Small intestine (tissue), 7 donors: ENCODE results near the gene KNSTRN. TPM values are rescaled to one million over a fixed set of nuclear protein-coding genes. Genes with fewer than 3 reads are reported as not detected.

Experiments used
- DNase-seq, 2 donors: peaks; one replicate each; pipeline versions ENCODE4 v3.0.0 to v3.0.0-alpha.2; 2013
- FAIRE-seq: peaks from 2 replicates; lab custom pipeline; 2012; peaks lifted over from hg19 to GRCh38; lab: Jason Lieb, UNC
- H3K27ac ChIP-seq, 3 donors: one replicate each; pipeline ENCODE4 v1.5.1; 2013; ENCODE audit warnings: low read length in 2 of 3, mild to moderate bottlenecking in 2 of 3, control low read depth in 1 of 3, inconsistent platforms in 1 of 3, low read depth in 1 of 3, moderate library complexity in 1 of 3
- H3K27me3 ChIP-seq, 3 donors: one replicate each; pipeline ENCODE4 v1.6.1; 2013; ENCODE audit warnings: low read length in 3 of 3, inconsistent platforms in 1 of 3; ENCODE audit not compliant: control insufficient read depth in 3 of 3, insufficient read depth in 3 of 3
- H3K36me3 ChIP-seq, 3 donors: one replicate each; pipeline ENCODE4 v1.6.1; 2013; ENCODE audit warnings: low read length in 3 of 3, inconsistent platforms in 1 of 3, low read depth in 1 of 3, mild to moderate bottlenecking in 1 of 3, moderate library complexity in 1 of 3; ENCODE audit not compliant: control insufficient read depth in 3 of 3, insufficient read depth in 2 of 3
- H3K4me1 ChIP-seq, 3 donors: one replicate each; pipeline ENCODE4 v1.6.1; 2013; ENCODE audit warnings: low read length in 2 of 3, inconsistent platforms in 1 of 3, low read depth in 1 of 3, mild to moderate bottlenecking in 1 of 3, moderate library complexity in 1 of 3; ENCODE audit not compliant: control insufficient read depth in 3 of 3, insufficient read depth in 2 of 3
- H3K4me3 ChIP-seq, 3 donors: one replicate each; pipeline ENCODE4 v1.5.1; 2013; ENCODE audit warnings: low read length in 3 of 3, control low read depth in 1 of 3, inconsistent platforms in 1 of 3, low read depth in 1 of 3, mild to moderate bottlenecking in 1 of 3, moderate library complexity in 1 of 3
- H3K9me3 ChIP-seq, 2 donors: one replicate each; pipeline ENCODE4 v1.6.1; 2013; ENCODE audit warnings: low read depth in 1 of 2, low read length in 1 of 2; ENCODE audit not compliant: control insufficient read depth in 2 of 2, insufficient read depth in 1 of 2
- WGBS, 3 donors: extraction: QIAGEN DNeasy Blood & Tissue Kit; methylation state at CpG; one replicate each; pipeline ENCODE4 v1.1.7; 2013; 5-methylcytosine and 5-hydroxymethylcytosine counted together
- polyA plus RNA-seq, 4 donors: library from polyadenylated mRNA; stranded (reverse) in 3 of 4; unstranded in 1 of 4; fragments of 200-250 nt in 3 of 4; fragments of 120-200 nt in 1 of 4; gene quantifications; one replicate each; pipeline versions ENCODE4 v1.2.1 to v1.2.3, GENCODE V29; 2013
- donor health status: healthy with polysubstance abuse.
- donor health status: control.
- donor health status: control.
- donor health status: Bipolar disorder and iron deficiency.
- donor health status: healthy.

Gene KNSTRN
- polyA plus RNA-seq, 4 donors, result 4.1 to 24.3 (median 12.9) TPM

DNA sequence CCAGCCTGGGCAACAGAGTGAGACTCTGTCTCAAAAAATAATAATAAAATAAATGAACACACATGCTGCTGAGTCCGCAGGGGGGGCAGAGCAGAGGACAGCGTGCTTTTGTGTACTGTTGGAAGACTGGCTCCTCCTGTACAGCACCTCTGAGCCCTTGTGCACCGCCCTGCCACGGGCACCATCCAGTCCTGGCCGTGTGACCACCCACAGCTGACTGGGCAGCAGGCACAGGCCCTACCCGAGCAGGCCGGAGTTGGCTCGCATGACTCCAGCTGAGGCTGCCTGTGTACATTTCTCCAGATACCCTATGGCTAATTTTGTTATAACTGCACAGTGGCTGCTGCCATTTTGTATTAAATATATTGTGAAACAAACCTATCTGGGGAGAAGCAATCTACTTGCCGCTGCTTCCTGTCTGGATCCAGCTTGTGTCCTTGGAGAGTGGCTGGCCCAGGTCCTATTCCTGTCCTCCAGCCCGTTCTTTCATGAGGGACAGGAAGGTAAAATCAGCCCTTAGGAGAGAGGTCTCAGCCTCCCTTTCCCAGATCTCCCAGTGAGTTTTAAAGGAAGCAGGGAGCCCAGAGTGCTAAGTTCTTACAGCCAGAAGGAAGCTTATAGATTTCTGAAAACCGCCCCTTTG, 37.7 kb downstream of the KNSTRN start:
- WGBS, 3 donors, result 49 to 77% (median 55%) methylated on average over 11 of the region's 11 CpGs
- DNase-seq (peak in 1 of 2 donors; percentile 30), FAIRE-seq (no peak)
- H3K9me3 ChIP-seq, result no peaks in the 10 kb centered on the region
- peaks cover 0 to 4% (median 0%) of the 10 kb centered on the region in 3 donors for H3K27me3 ChIP-seq
- H3K27ac ChIP-seq, result peak overlapping the region in 1 of 3 donors; percentile 66
- peaks cover 0 to 29% (median 2%) of the 10 kb centered on the region in 3 donors for H3K36me3 ChIP-seq
- H3K4me1 ChIP-seq, result peaks cover 0 to 4% (median 0%) of the 10 kb centered on the region in 3 donors
- H3K4me3 ChIP-seq, result no peak overlapping the region

DNA sequence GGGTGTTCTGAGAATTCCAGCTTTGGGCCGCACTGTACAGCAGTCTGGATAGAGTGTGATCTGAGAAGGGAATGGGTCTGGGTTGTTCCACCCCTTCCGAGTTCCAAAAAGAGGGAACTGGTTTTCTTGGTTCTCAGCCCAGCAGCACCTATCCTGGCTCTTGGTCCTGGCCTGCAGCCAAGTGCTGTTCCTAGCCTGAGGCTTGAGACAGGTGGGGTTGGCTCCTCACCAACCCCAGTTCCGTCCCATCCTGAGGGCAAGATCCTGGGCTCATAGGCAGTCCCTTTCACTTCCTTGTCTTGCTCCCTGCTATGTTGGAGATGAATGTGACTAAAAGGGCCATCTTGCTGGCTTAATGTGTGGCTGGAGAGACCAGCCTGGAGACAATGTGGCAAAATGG, 38.3 kb downstream of the KNSTRN start:
- peak in 1 of 2 donors; percentile 90 for DNase-seq
- 8 to 53% (median 33%) methylated on average over 3 of the region's 3 CpGs for WGBS, 3 donors
- H3K27ac ChIP-seq, result peak overlapping the region in 1 of 3 donors; percentile 66

DNA sequence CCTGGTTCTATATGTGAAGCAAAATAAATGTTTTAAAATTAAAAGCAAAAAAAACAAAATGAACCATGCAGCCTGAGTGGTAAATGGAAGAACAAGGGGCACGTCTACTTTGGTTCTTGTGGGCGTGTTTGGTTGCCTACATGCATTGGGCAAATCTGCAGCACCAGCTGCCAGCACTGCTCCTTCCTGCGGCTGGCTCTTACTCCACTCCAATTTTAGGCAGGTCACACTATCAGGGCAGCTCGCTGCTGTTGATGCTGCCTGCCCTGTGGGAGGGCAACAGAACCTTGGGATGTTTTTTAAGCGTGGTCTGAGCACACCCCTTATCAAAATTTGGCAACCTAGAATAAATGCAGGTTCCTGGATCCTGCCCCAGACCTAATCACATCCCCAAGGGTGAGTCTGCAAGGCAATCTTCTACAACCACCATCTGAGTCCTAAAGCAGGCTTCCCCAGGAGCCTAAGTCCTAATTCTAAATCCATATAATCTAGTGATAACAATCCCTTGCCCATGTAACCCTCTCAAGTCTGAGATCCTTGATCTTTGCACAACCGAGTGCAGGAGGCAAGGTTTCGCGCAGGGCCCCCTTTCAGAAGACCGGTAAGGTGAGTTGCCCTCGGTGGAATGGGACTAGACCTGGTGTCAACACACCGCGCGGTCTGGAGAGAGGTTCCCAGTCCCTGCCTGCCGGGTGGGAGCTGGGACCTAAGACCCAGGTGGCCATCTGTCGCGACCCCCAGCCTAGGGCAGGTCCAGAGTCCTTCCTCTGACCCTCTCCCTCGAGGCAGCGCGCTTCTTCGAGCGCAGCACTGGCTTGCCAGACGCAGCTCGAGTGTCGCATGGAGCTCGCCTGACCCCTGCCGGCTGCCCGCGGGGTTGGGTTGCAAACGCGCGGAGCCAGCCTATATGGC, 39.0 kb downstream of the KNSTRN start:
- WGBS, 3 donors, result 5 to 12% (median 9%) methylated on average over 31 of the region's 31 CpGs
- Histone ChIP-seq H3K4me1 (peaks cover 0 to 4% (median 0%) of the 10 kb centered on the region in 3 donors), H3K36me3 (peaks cover 0 to 21% (median 0%) of the 10 kb centered on the region in 3 donors), H3K27me3 (peaks cover 0 to 4% (median 0%) of the 10 kb centered on the region in 3 donors), H3K4me3 (no peak overlapping the region), H3K9me3 (no peaks in the 10 kb centered on the region), H3K27ac (peak overlapping the region in 1 of 3 donors; percentile 66)
- FAIRE-seq, result no peak
- peak; percentile 73 to 87 for DNase-seq

More for the DNA sequence above, 38.3 kb downstream of the KNSTRN start:
- no peak overlapping the region for H3K4me3 ChIP-seq
- H3K9me3 ChIP-seq, result no peaks in the 10 kb centered on the region
- peaks cover 0 to 4% (median 0%) of the 10 kb centered on the region in 3 donors for H3K27me3 ChIP-seq
- H3K36me3 ChIP-seq, result peaks cover 0 to 28% (median 0%) of the 10 kb centered on the region in 3 donors
- peaks cover 0 to 4% (median 0%) of the 10 kb centered on the region in 3 donors for H3K4me1 ChIP-seq
- no peak for FAIRE-seq

DNA sequence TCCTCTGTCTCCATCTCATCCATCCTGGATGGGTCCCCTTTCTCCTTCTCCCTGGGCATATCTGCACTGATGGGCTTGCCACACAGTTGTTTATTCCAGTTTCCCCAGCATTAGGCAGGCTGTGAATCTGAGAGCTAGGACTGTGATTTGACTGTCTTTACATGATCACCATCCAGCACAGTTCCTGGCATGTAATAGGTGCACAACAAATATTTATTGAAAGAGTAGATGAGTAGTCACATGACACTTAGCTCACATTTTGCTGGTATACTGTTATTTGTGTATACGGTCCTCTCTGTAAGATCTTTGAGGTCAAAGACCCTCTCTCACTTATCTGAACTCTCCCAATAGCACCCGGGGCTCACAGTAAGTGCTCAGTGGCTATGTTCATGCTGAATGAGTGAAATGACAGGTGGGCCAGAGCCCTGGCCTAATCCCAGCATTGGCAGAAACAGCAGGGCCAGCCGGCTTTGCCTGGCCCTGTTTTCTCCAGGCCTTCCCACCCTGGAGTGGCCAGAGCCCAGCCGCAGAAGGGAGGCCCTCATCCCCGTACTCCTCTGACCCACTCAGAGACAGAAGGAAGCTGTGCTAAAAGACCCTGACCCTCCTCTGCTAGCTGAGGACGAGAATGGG, 42.1 kb downstream of the KNSTRN start:
- H3K9me3 ChIP-seq, result no peaks in the 10 kb centered on the region
- FAIRE-seq (no peak), DNase-seq (no peak)
- H3K27me3 ChIP-seq, result peaks cover 0 to 4% (median 0%) of the 10 kb centered on the region in 3 donors
- H3K4me1 ChIP-seq, result peaks cover 0 to 4% (median 0%) of the 10 kb centered on the region in 3 donors
- no peak overlapping the region for H3K27ac ChIP-seq
- 85 to 89% (median 88%) methylated on average over 6 of the region's 6 CpGs for WGBS, 3 donors
- no peak overlapping the region for H3K4me3 ChIP-seq
- peaks cover 0 to 10% (median 0%) of the 10 kb centered on the region in 3 donors for H3K36me3 ChIP-seq

DNA sequence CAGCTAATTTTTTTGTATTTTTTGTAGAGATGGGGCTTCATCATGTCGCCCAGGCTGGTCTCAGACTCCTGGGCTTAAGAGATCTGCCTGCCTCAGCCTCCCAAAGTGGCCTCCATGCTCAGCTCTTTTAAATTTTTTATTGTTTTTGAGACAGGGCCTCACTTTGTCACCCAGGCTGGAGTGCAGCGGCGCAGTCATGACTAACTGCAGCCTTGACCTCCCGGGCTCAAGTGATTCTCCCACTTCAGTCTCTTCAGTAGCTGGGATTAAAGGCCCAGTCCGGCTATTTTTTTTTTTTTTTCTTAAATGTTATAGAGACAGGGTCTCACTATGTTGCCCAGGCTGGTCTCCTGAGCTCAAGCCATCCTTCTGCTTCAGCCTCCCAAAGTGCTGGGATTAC, 43.2 kb downstream of the KNSTRN start:
- WGBS, 3 donors, result 93 to 97% (median 96%) methylated on average over 5 of the region's 5 CpGs
- H3K36me3 ChIP-seq, result peaks cover 0 to 4% (median 0%) of the 10 kb centered on the region in 3 donors
- no peak overlapping the region for H3K27ac ChIP-seq
- DNase-seq (no peak), FAIRE-seq (no peak)
- no peak overlapping the region for H3K4me3 ChIP-seq
- peaks cover 0 to 4% (median 0%) of the 10 kb centered on the region in 3 donors for H3K27me3 ChIP-seq
- H3K9me3 ChIP-seq, result no peaks in the 10 kb centered on the region
- peaks cover 0 to 6% (median 0%) of the 10 kb centered on the region in 3 donors for H3K4me1 ChIP-seq

DNA sequence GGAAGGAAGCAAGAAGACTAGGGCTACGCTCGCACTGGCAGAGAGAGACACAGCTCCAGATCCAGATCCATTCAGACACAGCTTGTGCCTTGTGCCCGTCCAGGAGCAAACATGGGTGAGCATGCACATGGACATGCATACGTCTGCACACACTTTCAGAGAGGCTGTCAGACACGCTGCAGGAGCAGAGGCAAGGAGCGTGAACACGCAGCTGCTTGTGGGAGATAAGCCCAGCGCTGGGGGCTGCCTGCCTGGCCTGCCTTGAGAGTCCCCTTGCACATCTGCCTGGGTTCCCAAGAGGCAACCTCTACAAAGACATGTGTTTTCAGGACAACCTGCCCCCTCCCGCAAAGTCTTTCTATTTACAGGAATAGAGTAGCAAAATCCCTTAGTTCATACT, 44.7 kb downstream of the KNSTRN start:
- Histone ChIP-seq H3K4me1 (peaks cover 0 to 4% (median 0%) of the 10 kb centered on the region in 3 donors), H3K9me3 (no peaks in the 10 kb centered on the region), H3K36me3 (peaks cover 0 to 4% (median 0%) of the 10 kb centered on the region in 3 donors), H3K27me3 (no peaks in the 10 kb centered on the region), H3K27ac (no peak overlapping the region), H3K4me3 (no peak overlapping the region)
- FAIRE-seq (no peak), DNase-seq (no peak)
- WGBS, 3 donors, result 91 to 96% (median 94%) methylated on average over 9 of the region's 9 CpGs

DNA sequence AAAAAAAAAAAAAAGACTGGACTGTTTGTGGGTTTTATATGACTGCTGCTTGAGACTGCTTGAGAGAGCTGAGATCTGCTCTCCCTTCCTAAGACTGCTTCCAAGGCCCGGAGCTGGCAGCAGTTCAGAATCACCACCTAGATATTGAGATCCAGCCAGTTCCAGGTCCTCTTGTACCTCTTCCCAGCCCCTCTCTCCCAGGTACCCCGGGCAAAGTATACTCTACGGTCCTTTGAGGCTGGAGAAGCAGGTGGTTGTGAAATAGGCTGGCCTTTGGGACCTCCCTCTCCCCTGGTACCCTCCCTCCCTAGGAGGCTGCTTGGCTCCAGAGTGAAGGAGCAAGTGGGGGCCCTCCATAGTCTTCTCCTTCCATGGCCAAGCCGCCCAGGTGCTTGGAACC, 45.7 kb downstream of the KNSTRN start:
- H3K27ac ChIP-seq, result no peak overlapping the region
- no peaks in the 10 kb centered on the region for H3K27me3 ChIP-seq
- H3K4me1 ChIP-seq, result peaks cover 0 to 4% (median 0%) of the 10 kb centered on the region in 3 donors
- DNase-seq (no peak), FAIRE-seq (no peak)
- H3K36me3 ChIP-seq, result peaks cover 0 to 8% (median 0%) of the 10 kb centered on the region in 3 donors
- H3K4me3 ChIP-seq, result no peak overlapping the region
- H3K9me3 ChIP-seq, result no peaks in the 10 kb centered on the region
- WGBS, 3 donors, result 53 to 83% (median 58%) methylated on average over 4 of the region's 4 CpGs
